ENCODE results near the gene ALDOB. TPM values are rescaled to one million over a fixed set of nuclear protein-coding genes. Genes with fewer than 3 reads are reported as not detected.

Gene ALDOB
- total and polyA plus RNA-seq, 2 of the 13 experiments (the other 11 are each of a cell fraction or from before 2014, with no cell fraction given): 0.29 to 0.97 TPM

DNA sequence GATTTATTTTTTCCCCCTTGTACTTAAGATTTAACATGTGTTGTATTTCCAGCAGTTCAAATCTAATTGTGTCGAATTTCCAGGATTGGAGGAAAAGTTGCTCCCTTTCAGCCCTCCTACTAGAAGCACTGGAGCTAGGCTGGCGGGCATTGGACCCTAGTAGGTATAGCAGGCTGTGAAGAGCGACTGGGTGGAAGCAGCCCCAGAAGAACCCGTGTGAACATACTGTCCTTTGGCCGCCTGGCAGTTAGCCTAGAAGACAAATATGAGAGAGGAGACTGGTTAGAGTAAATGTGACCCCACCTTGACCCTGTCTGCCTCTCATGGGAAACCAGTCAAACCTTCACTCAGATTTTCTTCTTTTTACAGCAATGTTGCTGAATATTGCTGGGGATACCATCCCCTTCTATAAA lies 13.9 kb downstream of the ALDOB start (continued):
- TF ChIP-seq ZSCAN30 (CRISPR knock-in tag; IDR thresholded peaks at IDR 0.05) (no peak), ZNF121 (CRISPR knock-in tag; IDR thresholded peaks at IDR 0.05) (no peak), ZFP36 (IDR thresholded peaks at IDR 0.05; ENCODE audit: borderline replicate concordance, low read depth, low read length, partially characterized antibody) (no peak), ARHGAP35 (CRISPR knock-in tag; IDR thresholded peaks at IDR 0.05; ENCODE audit: borderline replicate concordance) (no peak), GFI1 (CRISPR knock-in tag; IDR thresholded peaks at IDR 0.05; ENCODE audit: borderline replicate concordance) (peak; percentile 92), NR2F1 (CRISPR knock-in tag; IDR thresholded peaks at IDR 0.05) (peak; percentile 87 to 92), ARNTL (CRISPR knock-in tag; IDR thresholded peaks at IDR 0.05) (peak; percentile 34; the same call in 1 of the 2 replicates), SNAI1 (CRISPR knock-in tag; IDR thresholded peaks at IDR 0.05; ENCODE audit: borderline replicate concordance) (no peak), ZNF607 (CRISPR knock-in tag; IDR thresholded peaks at IDR 0.05; ENCODE audit: borderline replicate concordance) (peak; percentile 35; the same call in 1 of the 2 replicates), AGO2 (optimal IDR thresholded peaks at IDR 0.05; ENCODE audit: low read depth, low read length) (no peak), ATM (IDR thresholded peaks at IDR 0.05; ENCODE audit: borderline replicate concordance) (no peak), MAFG (CRISPR knock-in tag; IDR thresholded peaks at IDR 0.05) (no peak), ERF (CRISPR knock-in tag; IDR thresholded peaks at IDR 0.05) (peak; percentile 83), SUZ12 (IDR thresholded peaks at IDR 0.05; ENCODE audit: low read depth, low read length) (no peak), MEIS2 (CRISPR knock-in tag; IDR thresholded peaks at IDR 0.05) (peak; percentile 70; the same call in 1 of the 2 replicates), TMF1 (CRISPR knock-in tag; IDR thresholded peaks at IDR 0.05; ENCODE audit: low read depth) (no peak), ZNF264 (CRISPR knock-in tag; IDR thresholded peaks at IDR 0.05) (peak; percentile 83)
- TF ChIP-seq, protein P1, sequence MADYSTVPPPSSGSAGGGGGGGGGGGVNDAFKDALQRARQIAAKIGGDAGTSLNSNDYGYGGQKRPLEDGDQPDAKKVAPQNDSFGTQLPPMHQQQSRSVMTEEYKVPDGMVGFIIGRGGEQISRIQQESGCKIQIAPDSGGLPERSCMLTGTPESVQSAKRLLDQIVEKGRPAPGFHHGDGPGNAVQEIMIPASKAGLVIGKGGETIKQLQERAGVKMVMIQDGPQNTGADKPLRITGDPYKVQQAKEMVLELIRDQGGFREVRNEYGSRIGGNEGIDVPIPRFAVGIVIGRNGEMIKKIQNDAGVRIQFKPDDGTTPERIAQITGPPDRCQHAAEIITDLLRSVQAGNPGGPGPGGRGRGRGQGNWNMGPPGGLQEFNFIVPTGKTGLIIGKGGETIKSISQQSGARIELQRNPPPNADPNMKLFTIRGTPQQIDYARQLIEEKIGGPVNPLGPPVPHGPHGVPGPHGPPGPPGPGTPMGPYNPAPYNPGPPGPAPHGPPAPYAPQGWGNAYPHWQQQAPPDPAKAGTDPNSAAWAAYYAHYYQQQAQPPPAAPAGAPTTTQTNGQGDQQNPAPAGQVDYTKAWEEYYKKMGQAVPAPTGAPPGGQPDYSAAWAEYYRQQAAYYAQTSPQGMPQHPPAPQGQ (CRISPR knock-in tag; IDR thresholded peaks at IDR 0.05; ENCODE audit: borderline replicate concordance): peak; percentile 72; the same call in 1 of the 2 replicates
- TF ChIP-seq, protein P2, sequence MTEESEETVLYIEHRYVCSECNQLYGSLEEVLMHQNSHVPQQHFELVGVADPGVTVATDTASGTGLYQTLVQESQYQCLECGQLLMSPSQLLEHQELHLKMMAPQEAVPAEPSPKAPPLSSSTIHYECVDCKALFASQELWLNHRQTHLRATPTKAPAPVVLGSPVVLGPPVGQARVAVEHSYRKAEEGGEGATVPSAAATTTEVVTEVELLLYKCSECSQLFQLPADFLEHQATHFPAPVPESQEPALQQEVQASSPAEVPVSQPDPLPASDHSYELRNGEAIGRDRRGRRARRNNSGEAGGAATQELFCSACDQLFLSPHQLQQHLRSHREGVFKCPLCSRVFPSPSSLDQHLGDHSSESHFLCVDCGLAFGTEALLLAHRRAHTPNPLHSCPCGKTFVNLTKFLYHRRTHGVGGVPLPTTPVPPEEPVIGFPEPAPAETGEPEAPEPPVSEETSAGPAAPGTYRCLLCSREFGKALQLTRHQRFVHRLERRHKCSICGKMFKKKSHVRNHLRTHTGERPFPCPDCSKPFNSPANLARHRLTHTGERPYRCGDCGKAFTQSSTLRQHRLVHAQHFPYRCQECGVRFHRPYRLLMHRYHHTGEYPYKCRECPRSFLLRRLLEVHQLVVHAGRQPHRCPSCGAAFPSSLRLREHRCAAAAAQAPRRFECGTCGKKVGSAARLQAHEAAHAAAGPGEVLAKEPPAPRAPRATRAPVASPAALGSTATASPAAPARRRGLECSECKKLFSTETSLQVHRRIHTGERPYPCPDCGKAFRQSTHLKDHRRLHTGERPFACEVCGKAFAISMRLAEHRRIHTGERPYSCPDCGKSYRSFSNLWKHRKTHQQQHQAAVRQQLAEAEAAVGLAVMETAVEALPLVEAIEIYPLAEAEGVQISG (CRISPR knock-in tag; IDR thresholded peaks at IDR 0.05): peak; percentile 77
- TF ChIP-seq, protein P3, sequence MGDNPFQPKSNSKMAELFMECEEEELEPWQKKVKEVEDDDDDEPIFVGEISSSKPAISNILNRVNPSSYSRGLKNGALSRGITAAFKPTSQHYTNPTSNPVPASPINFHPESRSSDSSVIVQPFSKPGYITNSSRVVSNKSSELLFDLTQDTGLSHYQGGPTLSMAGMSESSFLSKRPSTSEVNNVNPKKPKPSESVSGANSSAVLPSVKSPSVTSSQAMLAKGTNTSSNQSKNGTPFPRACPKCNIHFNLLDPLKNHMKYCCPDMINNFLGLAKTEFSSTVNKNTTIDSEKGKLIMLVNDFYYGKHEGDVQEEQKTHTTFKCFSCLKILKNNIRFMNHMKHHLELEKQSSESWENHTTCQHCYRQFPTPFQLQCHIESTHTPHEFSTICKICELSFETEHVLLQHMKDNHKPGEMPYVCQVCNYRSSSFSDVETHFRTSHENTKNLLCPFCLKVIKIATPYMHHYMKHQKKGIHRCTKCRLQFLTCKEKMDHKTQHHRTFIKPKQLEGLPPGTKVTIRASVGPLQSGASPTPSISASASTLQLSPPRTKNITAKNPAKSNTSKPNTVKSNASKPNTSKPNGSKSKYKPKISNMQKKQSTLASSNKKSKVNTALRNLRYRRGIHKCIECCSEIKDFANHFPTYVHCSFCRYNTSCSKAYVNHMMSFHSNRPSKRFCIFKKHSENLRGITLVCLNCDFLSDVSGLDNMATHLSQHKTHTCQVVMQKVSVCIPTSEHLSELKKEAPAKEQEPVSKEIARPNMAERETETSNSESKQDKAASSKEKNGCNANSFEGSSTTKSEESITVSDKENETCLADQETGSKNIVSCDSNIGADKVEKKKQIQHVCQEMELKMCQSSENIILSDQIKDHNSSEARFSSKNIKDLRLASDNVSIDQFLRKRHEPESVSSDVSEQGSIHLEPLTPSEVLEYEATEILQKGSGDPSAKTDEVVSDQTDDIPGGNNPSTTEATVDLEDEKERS (CRISPR knock-in tag; IDR thresholded peaks at IDR 0.05): no peak
- TF ChIP-seq, protein P4, sequence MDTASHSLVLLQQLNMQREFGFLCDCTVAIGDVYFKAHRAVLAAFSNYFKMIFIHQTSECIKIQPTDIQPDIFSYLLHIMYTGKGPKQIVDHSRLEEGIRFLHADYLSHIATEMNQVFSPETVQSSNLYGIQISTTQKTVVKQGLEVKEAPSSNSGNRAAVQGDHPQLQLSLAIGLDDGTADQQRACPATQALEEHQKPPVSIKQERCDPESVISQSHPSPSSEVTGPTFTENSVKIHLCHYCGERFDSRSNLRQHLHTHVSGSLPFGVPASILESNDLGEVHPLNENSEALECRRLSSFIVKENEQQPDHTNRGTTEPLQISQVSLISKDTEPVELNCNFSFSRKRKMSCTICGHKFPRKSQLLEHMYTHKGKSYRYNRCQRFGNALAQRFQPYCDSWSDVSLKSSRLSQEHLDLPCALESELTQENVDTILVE (CRISPR knock-in tag; IDR thresholded peaks at IDR 0.05): peak; percentile 64; the same call in 1 of the 2 replicates
